Measurements from ENCODE around the gene B3GAT1.

B3GAT1 gene

DNA sequence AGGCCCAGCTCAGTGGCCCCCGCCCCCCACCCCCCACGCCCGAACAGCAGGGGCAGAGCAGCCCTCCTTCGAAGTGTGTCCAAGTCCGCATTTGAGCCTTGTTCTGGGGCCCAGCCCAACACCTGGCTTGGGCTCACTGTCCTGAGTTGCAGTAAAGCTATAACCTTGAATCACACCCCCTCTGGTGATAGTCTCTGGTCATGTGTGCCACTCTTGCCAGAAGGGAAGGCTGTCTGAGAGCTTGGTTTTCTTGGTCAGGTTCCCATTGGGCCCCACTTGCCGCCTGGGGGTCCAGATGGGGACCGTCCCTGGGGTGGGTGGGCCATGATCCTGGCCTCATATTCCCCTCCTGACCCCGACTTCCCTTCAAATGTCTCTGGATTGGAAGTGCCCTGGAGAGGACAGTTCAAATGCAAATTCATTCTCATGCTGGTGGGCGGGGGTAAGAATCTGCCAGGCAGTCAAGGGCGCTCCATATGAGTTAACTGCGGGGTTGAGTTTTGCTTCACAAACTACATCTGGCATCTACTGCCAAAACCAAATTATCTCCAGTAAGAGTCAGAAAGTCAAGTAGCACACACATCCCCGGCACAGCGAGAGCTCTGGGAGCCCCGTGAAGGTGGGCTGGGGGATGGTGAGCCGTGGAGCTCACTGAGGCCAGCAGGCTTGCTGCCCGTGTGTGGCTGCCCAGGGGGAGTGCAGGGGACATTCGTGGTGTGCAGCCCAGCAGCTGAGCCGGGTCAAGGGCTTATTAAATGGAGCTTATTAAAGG lies 35.7 kb downstream of the B3GAT1 start:
- TF ChIP-seq, protein P1, sequence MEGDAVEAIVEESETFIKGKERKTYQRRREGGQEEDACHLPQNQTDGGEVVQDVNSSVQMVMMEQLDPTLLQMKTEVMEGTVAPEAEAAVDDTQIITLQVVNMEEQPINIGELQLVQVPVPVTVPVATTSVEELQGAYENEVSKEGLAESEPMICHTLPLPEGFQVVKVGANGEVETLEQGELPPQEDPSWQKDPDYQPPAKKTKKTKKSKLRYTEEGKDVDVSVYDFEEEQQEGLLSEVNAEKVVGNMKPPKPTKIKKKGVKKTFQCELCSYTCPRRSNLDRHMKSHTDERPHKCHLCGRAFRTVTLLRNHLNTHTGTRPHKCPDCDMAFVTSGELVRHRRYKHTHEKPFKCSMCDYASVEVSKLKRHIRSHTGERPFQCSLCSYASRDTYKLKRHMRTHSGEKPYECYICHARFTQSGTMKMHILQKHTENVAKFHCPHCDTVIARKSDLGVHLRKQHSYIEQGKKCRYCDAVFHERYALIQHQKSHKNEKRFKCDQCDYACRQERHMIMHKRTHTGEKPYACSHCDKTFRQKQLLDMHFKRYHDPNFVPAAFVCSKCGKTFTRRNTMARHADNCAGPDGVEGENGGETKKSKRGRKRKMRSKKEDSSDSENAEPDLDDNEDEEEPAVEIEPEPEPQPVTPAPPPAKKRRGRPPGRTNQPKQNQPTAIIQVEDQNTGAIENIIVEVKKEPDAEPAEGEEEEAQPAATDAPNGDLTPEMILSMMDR (IDR thresholded peaks at IDR 0.05; ENCODE audit: extremely low read depth, missing control alignments) = no peak
- no peak for DNase-seq (ENCODE audit: low spot score)

DNA sequence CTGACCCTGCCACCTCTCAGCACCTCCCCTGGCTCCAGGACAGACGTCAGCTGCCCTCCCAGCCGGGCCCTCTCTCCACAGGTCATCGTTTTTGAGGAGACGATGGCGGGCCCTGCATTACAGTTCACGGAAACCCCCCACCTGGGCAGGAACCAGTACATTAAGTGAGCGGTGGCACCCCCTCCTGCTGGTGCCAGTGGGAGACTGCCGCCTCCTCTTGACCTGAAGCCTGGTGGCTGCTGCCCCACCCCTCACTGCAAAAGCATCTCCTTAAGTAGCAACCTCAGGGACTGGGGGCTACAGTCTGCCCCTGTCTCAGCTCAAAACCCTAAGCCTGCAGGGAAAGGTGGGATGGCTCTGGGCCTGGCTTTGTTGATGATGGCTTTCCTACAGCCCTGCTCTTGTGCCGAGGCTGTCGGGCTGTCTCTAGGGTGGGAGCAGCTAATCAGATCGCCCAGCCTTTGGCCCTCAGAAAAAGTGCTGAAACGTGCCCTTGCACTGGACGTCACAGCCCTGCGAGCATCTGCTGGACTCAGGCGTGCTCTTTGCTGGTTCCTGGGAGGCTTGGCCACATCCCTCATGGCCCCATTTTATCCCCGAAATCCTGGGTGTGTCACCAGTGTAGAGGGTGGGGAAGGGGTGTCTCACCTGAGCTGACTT lies 37.0 kb downstream of the B3GAT1 start:
- TF ChIP-seq, protein P1 (IDR thresholded peaks at IDR 0.05; ENCODE audit: extremely low read depth, missing control alignments) = no peak
- no peak for DNase-seq (ENCODE audit: low spot score)

GRCh38 chr11:134374171-134374570 lies 37.9 kb downstream of the B3GAT1 start:
- TF ChIP-seq, protein P1 (IDR thresholded peaks at IDR 0.05; ENCODE audit: extremely low read depth, missing control alignments) = no peak
- DNase-seq (ENCODE audit: low spot score) = no peak

DNA sequence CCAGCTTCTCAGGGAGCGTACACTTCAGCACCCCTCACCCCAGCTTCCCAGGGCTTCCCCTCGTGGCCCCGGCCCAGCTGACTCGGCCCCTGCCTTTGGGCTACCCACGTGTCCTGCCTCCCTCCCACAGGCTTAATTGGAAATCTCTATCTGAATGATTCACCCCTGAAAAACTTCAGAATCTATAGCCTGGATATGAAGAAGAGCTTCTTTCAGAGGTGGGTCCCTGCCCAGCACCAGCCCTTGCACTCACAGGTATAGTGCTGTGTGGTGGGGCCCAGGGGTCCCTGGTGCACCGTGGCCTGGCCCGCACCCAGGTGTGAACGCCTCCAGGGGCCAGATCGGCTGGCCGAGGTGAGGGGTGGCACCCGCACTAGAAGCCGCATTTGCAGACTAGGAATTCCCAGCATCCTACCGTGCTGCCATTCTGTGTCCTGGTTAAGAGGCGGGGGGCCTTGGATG lies 38.4 kb downstream of the B3GAT1 start:
- no peak for DNase-seq (ENCODE audit: low spot score)
- TF ChIP-seq, protein P1 (IDR thresholded peaks at IDR 0.05; ENCODE audit: extremely low read depth, missing control alignments) = no peak

DNA sequence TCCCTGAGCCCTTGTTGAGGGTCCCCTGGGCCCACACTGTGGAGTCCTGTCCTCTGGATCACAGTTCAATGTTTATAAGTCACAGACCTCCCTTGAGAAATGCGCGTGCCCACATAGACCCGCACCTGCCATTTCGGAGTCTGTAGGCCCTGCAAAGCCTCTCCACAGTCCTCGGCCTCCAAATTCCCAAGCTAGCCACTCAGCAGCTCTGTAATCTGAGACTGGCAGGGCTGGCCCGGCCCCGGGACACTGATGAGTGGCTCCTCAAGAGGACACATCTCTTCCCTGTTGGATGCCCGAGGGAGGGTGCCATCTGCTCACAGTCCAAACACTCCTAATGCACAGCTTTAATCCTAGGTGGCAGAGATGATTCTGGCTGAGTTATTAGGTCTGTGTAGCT lies 39.1 kb downstream of the B3GAT1 start:
- no peak for DNase-seq (ENCODE audit: low spot score)
- TF ChIP-seq, protein P1 (IDR thresholded peaks at IDR 0.05; ENCODE audit: extremely low read depth, missing control alignments) = no peak

DNA sequence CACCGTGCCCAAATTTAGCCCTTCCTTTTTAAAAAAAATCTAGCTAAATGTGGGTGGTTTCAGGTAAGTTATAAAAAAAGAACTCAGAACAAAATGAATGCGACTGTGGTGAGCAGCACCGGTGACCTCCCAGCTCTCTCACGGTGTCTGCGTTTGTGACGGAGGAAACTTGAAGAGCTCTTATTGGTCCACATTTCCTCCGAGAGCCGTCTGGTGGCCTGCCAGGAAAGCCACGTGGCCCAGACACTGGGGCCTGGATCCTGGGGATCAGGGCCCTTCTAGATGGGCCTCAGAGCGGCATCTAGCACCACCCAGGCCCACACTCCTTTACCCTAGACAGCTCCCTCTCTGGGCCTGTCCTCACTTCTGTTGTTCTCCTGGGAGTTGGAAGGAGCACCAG lies 39.5 kb downstream of the B3GAT1 start:
- no peak for DNase-seq (ENCODE audit: low spot score)
- TF ChIP-seq, protein P1 (IDR thresholded peaks at IDR 0.05; ENCODE audit: extremely low read depth, missing control alignments) = no peak

DNA sequence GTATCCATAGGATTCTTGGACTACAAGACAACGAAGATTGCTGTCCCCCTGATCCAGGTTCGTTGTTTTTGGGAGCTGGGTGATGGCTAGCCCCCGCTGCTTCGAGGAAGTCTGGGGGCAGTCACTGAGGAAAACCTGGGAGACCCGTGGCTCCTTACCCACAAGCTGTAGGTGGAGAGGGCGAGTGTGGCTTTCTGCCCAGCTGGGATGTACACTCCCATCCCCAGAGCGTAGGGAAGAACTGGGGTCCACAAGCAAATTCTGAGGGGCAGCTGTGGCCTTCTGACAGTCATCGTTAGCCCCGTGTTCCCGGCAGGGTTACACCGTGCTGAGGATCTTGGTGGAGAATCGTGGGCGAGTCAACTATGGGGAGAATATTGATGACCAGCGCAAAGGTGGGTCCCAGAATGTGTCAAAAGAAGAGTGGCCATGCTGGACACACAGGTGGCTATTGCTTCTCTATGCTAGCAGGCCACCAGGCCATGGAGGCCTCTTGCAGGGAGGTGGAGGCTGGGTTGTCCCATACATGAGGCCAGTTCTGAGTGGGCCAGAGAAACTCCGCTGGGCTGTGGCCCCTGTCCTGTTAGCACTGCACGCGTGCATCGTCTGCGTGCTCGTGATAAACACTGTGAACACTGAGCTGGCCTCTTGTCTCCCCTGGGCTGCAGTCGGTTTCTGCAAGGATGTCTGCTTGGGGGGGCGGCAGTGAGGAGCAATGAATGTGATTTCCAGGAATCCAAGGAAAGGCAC lies 40.4 kb downstream of the B3GAT1 start:
- TF ChIP-seq, protein P1 (IDR thresholded peaks at IDR 0.05; ENCODE audit: extremely low read depth, missing control alignments) = no peak
- DNase-seq (ENCODE audit: low spot score) = no peak
